ENCODE measurements around the gene ITGAD.

ITGAD gene

GRCh38 chr16:31365131-31365865 is 27.8 kb upstream of the ITGAD start:
- DNase-seq, result no peak

- DNase-seq, result no peak
These were observed 25.3 kb upstream of the ITGAD start for GRCh38 chr16:31367853-31368252.

DNA sequence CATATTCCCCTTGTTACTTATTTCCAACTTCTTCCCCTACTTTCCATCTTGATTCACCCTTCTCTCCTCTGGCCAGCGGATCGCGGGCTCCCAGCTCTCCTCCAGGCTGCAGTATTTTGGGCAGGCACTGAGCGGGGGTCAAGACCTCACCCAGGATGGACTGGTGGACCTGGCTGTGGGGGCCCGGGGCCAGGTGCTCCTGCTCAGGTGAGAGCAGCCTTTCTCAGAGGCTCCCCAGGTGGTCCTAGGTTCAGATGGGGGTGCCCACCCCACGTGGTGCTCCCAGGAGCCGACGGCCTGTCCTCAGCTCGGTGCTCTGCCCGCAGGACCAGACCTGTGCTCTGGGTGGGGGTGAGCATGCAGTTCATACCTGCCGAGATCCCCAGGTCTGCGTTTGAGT is 22.1 kb upstream of the ITGAD start:
- no peak for DNase-seq

DNA sequence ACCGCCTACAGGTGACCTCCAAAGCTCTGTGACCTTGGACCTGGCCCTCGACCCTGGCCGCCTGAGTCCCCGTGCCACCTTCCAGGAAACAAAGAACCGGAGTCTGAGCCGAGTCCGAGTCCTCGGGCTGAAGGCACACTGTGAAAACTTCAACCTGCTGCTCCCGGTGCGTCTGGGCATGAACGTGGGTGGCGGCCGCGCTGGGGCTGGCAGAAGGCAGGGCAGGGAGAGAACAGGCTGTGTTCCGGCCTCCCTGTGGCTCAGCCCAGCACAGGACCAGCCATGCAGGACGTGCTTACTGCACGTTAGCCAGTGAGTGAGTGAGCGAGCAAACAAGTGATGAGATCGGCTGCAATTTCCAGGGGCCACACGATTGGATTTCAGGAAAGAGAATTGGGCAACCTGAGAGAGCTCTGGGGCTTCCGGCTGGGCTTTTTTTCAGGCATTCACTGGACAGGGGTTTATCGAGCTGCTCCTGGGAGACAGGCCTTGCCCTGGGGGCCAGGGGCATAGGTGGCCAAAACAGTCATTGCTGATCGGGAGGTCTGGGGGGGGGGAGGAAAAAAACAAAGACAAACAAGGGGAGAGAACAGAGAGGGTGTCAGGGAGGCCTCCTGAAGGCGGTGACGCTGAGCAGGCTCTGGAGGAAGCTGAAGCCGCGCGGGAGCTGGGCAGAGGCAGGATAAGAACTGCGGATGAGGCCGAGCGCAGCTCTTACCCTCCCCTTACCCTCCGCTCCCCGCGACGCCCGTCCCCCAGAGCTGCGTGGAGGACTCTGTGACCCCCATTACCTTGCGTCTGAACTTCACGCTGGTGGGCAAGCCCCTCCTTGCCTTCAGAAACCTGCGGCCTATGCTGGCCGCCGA is 21.3 kb upstream of the ITGAD start:
- no peak for DNase-seq

DNA sequence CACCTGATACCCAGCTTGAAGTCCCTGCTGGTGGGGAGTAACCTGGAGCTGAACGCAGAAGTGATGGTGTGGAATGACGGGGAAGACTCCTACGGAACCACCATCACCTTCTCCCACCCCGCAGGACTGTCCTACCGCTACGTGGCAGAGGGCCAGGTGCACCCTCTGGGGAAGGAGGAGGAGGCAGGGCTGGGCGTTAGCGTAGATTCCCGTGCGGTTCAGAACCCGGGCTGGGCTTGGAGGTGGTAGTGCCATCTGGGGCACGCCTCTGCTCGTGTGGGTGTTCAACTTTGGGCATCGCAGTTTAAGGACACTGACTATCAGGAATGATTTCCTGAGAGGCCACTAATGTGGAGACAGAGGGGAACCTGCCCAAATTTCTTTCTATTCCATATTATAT is 19.9 kb upstream of the ITGAD start:
- DNase-seq, result no peak

- no peak for DNase-seq
These were observed 17.9 kb upstream of the ITGAD start for GRCh38 chr16:31375231-31375630.

- DNase-seq, result no peak
These were observed 16.4 kb upstream of the ITGAD start for GRCh38 chr16:31376705-31377104.

DNA sequence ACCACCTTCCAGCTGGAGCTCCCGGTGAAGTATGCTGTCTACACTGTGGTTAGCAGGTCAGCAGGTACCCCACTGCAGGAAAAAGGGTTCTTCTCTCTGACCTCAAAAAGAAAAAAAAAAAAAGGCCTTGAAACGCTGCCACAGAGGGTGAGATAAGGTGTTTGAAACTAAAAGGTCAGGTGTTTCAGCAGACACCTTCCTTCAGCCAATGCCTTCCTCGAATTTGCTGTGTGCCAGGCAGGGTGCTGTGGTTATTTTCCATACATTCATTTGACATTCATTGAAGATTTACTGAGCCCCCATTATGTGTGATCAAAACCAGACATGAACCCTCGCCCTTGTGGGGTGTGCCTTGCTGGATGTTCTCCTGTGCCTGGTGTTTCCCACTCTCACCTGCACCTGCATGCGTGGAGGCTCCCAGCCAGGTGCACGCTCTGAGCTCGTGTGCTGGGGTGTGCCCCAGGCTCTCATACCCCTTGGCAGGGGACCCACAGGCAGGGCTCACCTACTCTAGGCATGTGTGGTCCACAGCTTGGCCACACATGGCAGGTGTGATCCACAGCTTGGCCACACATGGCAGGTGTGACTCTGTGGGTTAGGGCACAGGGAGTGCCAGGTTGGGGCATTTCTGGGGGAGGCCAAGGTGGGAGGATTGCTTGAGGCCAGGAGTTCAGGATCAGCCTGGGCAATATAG is 15.8 kb upstream of the ITGAD start:
- no peak for DNase-seq

GRCh38 chr16:31380201-31380600 is 12.9 kb upstream of the ITGAD start:
- no peak for DNase-seq

DNA sequence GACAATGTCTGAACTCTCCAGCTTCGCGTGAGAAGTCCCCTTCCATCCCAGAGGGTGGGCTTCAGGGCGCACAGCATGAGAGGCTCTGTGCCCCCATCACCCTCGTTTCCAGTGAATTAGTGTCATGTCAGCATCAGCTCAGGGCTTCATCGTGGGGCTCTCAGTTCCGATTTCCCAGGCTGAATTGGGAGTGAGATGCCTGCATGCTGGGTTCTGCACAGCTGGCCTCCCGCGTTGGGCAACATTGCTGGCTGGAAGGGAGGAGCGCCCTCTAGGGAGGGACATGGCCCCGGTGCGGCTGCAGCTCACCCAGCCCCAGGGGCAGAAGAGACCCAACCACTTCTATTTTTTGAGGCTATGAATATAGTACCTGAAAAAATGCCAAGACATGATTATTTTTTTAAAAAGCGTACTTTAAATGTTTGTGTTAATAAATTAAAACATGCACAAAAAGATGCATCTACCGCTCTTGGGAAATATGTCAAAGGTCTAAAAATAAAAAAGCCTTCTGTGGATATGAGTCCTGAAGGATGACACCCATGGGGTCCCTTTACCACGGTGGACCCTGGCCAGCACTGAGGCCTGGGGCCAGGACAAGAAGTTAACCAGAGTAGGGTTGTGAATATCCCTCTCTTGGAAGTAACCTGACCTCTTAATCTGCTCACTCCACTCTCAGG is 10.5 kb upstream of the ITGAD start:
- DNase-seq, result peak; percentile 61

GRCh38 chr16:31385680-31386079 is 7.5 kb upstream of the ITGAD start:
- no peak for DNase-seq

GRCh38 chr16:31386157-31386984 is 6.8 kb upstream of the ITGAD start:
- DNase-seq, result no peak

DNA sequence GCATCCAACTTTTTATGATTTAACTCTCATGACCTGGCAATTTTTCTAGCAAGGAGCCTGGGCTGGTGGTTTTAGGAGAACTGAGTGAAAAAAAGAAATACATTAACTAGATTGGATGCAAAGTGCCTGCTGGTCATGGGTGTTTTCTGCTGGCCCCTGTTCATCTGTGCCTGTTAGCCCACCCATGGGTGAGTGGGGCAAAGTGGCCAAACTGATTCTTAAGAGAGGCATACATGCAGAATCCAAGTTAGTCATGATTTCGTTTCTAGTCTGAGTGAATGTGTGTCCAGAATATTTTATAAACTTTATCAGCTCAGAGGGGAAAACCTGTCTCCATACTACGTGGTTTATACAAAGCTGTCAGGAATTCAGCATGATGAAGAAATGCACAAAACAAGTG is 4.6 kb upstream of the ITGAD start:
- no peak for DNase-seq

DNA sequence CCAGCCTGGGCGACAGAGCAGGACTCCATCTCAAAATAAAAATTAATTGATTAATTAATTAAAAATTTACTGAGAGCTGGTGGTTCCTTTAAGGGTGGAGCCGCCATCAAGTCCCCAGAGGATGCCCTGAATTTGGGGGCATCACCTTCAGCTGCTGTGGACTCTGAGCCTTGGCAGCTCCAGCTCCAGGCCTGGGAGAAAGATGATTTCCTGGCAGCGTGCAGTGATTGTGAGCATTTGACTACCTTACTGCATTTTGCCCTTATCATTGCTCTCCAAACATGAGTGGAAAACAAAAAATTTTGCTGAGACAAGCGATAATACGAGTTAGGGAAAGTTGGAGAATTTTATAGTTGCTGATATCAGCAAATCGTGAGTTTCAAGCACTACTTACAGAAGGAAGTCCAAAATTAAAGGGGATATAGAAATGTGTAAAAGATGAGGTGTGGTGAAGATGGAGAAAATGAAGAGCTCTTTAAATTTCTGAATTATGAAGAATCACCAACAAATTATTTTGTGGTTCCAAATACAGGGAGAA is 2.6 kb upstream of the ITGAD start:
- no peak for DNase-seq

GRCh38 chr16:31395647-31396046 is 2.5 kb downstream of the ITGAD start:
- no peak for DNase-seq

DNA sequence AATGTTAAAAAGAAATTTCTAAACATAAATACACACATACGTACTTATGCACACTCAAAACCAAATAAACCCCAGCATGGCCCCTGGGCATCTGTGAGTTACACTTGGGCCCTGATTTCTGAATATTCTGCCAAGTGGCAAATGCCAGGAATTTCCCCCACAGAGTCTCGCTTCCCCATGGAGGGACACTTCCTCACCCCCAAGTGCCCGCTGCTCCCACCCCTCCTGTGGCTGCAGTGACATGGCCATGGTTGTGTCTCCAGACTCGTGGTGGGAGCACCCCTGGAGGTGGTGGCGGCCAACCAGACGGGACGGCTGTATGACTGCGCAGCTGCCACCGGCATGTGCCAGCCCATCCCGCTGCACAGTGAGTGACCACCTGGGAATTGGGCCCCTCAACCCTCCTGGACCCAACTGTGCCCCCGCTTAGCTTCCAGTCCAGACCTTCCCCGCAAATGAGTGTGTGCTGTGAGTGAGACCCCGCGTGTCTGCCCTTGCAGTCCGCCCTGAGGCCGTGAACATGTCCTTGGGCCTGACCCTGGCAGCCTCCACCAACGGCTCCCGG is 4.0 kb downstream of the ITGAD start:
- no peak for DNase-seq

DNA sequence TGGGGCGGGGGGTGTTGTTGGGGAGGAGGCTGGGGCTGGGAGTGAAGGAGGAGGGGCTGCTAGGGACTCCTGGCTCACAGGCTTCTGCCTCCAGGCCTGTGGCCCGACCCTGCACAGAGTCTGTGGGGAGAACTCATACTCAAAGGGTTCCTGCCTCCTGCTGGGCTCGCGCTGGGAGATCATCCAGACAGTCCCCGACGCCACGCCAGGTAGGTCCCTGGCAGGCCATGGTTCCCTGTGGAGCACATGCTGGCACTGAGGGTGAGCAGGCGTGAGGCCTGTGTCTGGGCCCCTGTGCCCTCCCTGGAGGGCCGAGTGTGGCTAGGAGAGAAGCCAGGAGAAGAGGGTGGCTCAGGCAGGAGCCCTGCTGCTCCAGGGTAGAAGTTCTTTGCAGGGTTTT is 4.6 kb downstream of the ITGAD start:
- DNase-seq, result no peak

GRCh38 chr16:31400191-31400590 is 7.1 kb downstream of the ITGAD start:
- DNase-seq, result no peak

GRCh38 chr16:31401436-31401835 is 8.3 kb downstream of the ITGAD start:
- no peak for DNase-seq

DNA sequence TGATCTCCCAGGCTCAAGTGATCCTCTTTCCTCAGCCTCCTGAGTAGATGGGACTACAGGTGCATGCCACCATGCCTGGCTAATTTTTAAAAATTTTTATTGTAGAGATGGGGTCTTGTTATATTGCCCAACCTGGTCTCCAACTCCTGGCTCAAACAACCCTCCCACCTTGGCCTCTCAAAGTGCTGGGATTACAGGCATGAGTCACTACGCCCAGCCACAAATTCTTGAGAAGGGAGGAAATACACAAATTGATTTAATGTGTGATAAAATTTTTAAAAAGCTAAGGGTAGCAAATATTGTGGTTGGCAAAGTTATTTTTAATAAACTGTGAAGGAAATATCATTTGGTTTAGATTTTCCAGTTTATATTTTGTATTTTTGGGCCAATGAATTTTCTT is 9.6 kb downstream of the ITGAD start:
- no peak for DNase-seq

GRCh38 chr16:31403590-31404352 is 10.6 kb downstream of the ITGAD start:
- no peak for DNase-seq
